Measurements from ENCODE around the gene MED12L.

The MED12L gene

DNA sequence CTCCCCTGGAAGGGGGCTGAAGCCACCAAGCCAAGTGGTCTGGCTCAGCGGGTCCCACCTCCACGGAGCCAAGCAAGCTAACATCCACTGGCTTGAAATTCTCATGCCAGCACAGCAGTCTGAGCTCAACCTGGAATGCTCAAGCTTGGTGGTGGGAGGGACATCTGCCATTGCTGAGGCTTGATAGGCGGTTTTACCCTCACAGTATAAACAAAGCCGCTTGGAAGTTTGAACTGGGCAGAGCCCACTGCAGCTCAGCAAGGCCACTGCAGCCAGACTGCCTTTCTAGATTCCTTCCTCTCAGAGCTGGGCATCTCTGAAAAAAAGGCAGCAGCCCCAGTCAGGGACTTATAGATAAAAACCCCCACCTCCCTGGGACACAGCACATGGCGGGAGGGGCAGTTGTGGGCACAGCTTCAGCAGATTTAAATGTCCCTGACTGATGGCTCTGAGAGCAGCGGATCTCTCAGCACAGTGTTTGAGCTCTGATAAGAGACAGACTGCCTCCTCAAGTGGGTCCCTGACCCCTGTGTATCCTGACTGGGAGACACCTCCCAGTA lies 398.6 kb downstream of the MED12L start:
- no peak overlapping the region for H3K4me3 ChIP-seq (ENCODE audit: low read length)
- DNase-seq (ENCODE audit: low read depth, low spot score): no peak

Data from Jurkat, Clone E6-1 (cell line).